HCT116 (cell line): ENCODE data around the gene MAP2K5. TPM values are rescaled to one million over a fixed set of nuclear protein-coding genes. Genes with fewer than 3 reads are reported as not detected.
A peak's percentile ranks its signal among the peaks of the same experiment; 100 is the strongest.
"Not testable (repeated sequence)": the region's sequence is repeated elsewhere in the genome, so short reads cannot be mapped to it uniquely, and the experiment has no call there.

Experiments
- ATAC-seq: fragments of 200-7000 bp; cut with Tn5 transposase; 2 replicates; pipeline ENCODE4 v1.9.1; 2020; ENCODE audit warnings: mild to moderate bottlenecking, moderate library complexity
- BruUV-seq: library from RNA; stranded (reverse); fragments of 400-500 nt; replicated peaks from 2 replicates; lab custom pipeline; 2021; lab: Mats Ljungman, UMichigan
- CTCF ChIA-PET: fragments of 300-600 bp; sonication (Branson Sonifier 250); formaldehyde crosslinking; loops from one replicate; lab custom pipeline; 2021; ENCODE audit warnings: antibody characterized with exemption; lab: Charles Lee
- POLR2A ChIA-PET: fragments of 300-600, 350-600 bp; sonication (Branson Sonifier 250); formaldehyde crosslinking; loops from one replicate; lab custom pipeline; 2021; ENCODE audit warnings: antibody characterized with exemption; lab: Charles Lee
- RAD21 ChIA-PET, 2 experiments: fragments of 300-600 bp; sonication (Branson Sonifier 250); formaldehyde crosslinking; loops; one replicate each; lab custom pipeline; 2023; ENCODE audit warnings: low total read pairs in 2 of 2; ENCODE audit not compliant: uncharacterized antibody in 2 of 2, unreplicated experiment in 2 of 2, low non-redundant PET in 1 of 2; lab: Charles Lee
- DNase-seq: peaks from one replicate; pipeline ENCODE4 v3.0.0-alpha.2; 2010; ENCODE audit warnings: low read depth, low spot score
- H2AFZ ChIP-seq: fragments of 200-600 bp; shearing (Covaris generic), sonication (generic); 2 replicates; pipeline ENCODE4 v1.6.1; 2017; ENCODE audit warnings: low read depth, mixed run types, mixed read lengths, antibody characterized with exemption, low read length; ENCODE audit not compliant: poor library complexity, severe bottlenecking
- H3K27ac ChIP-seq: 2 replicates; pipeline ENCODE4 v1.5.1; 2012; ENCODE audit warnings: low read depth, low read length
- H3K27me3 ChIP-seq: fragments of 200-600 bp; sonication (generic); 2 replicates; pipeline ENCODE4 v1.6.1; 2016; ENCODE audit warnings: mixed run types, low read length, mixed read lengths; ENCODE audit not compliant: insufficient read depth
- H3K36me3 ChIP-seq, 2 experiments: fragments of 200-500 bp in 1 of 2; fragments of 200-600 bp in 1 of 2; sonication (Bioruptor generic) in 1 of 2; sonication (generic) in 1 of 2; 2 replicates each; pipeline versions ENCODE4 v1.5.1 to v1.6.1; 2014 to 2016; ENCODE audit warnings: low read length in 2 of 2, inconsistent platforms in 1 of 2, mixed read lengths in 1 of 2, mixed run types in 1 of 2; ENCODE audit not compliant: insufficient read depth in 2 of 2, control insufficient read depth in 1 of 2
- H3K4me1 ChIP-seq, 2 experiments: fragments of 200-600 bp in 1 of 2; sonication (generic) in 1 of 2; 2 replicates each; pipeline versions ENCODE4 v1.5.1 to v1.6.1; 2012 to 2017; ENCODE audit warnings: low read length in 2 of 2, inconsistent platforms in 1 of 2, mild to moderate bottlenecking in 1 of 2, mixed read lengths in 1 of 2, mixed run types in 1 of 2, moderate library complexity in 1 of 2; ENCODE audit not compliant: insufficient read depth in 2 of 2, control insufficient read depth in 1 of 2
- H3K4me2 ChIP-seq: fragments of 200-600 bp; sonication (generic); 2 replicates; pipeline ENCODE4 v1.6.1; 2017; ENCODE audit warnings: mixed run types, low read length, mixed read lengths
- H3K4me3 ChIP-seq, 2 experiments: fragments of 200-600 bp in 1 of 2; sonication (generic) in 1 of 2; replicated peaks in 1 of 2; 2 replicates each; pipeline ENCODE4 v1.5.1; 2011 to 2016; ENCODE audit warnings: low read length in 2 of 2, control low read depth in 1 of 2, low read depth in 1 of 2, mild to moderate bottlenecking in 1 of 2, mixed read lengths in 1 of 2, mixed run types in 1 of 2
- H3K79me2 ChIP-seq: fragments of 200-600 bp; sonication (generic); 2 replicates; pipeline ENCODE4 v1.6.1; 2017; ENCODE audit warnings: mild to moderate bottlenecking, mixed run types, low read length, moderate library complexity, mixed read lengths; ENCODE audit not compliant: insufficient read depth
- H3K9ac ChIP-seq: fragments of 200-600 bp; sonication (generic); 2 replicates; pipeline ENCODE4 v1.6.1; 2016; ENCODE audit warnings: low read length, mixed read lengths
- H3K9me2 ChIP-seq: fragments of 200-600 bp; sonication (generic), shearing (Covaris generic); 2 replicates; pipeline ENCODE4 v1.6.1; 2017; ENCODE audit warnings: mixed run types, mild to moderate bottlenecking, moderate library complexity; ENCODE audit not compliant: insufficient read depth
- H3K9me3 ChIP-seq, 2 experiments: fragments of 200-500 bp in 1 of 2; fragments of 200-600 bp in 1 of 2; sonication (Bioruptor generic) in 1 of 2; sonication (generic) in 1 of 2; 2 replicates each; pipeline ENCODE4 v1.6.1; 2014 to 2017; ENCODE audit warnings: low read length in 2 of 2, mixed read lengths in 2 of 2, inconsistent platforms in 1 of 2, low read depth in 1 of 2, mild to moderate bottlenecking in 1 of 2, mixed run types in 1 of 2, moderate library complexity in 1 of 2; ENCODE audit not compliant: control insufficient read depth in 1 of 2, insufficient read depth in 1 of 2
- H4K20me1 ChIP-seq: fragments of 200-600 bp; sonication (generic), shearing (Covaris generic); 2 replicates; pipeline ENCODE4 v1.6.1; 2017; ENCODE audit warnings: mixed run types, mild to moderate bottlenecking, moderate library complexity; ENCODE audit not compliant: insufficient read depth
- CTCF ChIP-seq, 3 experiments: fragments of 200-600 bp in 1 of 3; sonication (generic) in 1 of 3; IDR thresholded peaks in 2 of 3; conservative IDR thresholded peaks in 1 of 3; 2 replicates each; pipeline ENCODE4 v1.5.1; 2012 to 2017; ENCODE audit warnings: low read depth in 2 of 3, low read length in 2 of 3, antibody characterized with exemption in 1 of 3, borderline replicate concordance in 1 of 3, control low read depth in 1 of 3, mild to moderate bottlenecking in 1 of 3, mixed read lengths in 1 of 3, mixed run types in 1 of 3, moderate library complexity in 1 of 3; ENCODE audit not compliant: insufficient read depth in 1 of 3
- JUND ChIP-seq: IDR thresholded peaks from 2 replicates; pipeline ENCODE4 v1.6.1; 2012
- intact Hi-C: fragments of 100-400 bp; cut with micrococcal nuclease; formaldehyde crosslinking; loops from 2 replicates; pipeline ENCODE4 v1.10.0; 2022
- total RNA-seq: library from RNA; stranded (reverse); gene quantifications from one replicate; pipeline ENCODE4 v1.2.1, GENCODE V29; 2021; ENCODE audit not compliant: unreplicated experiment

MAP2K5 gene
- total RNA-seq, 1 experiment from 2014 or later = 15.6 TPM

- Histone ChIP-seq H2AFZ (no peak overlapping the region), H3K9ac (no peak overlapping the region), H3K27me3 (no peaks in the 10 kb centered on the region), H3K4me2 (no peak overlapping the region), H3K9me3 (no peaks in the 10 kb centered on the region), H4K20me1 (no peaks in the 10 kb centered on the region), H3K4me1 (no peaks in the 10 kb centered on the region), H3K4me3 (no peak overlapping the region), H3K79me2 (no peaks in the 10 kb centered on the region), H3K27ac (no peak overlapping the region), H3K9me2 (no peaks in the 10 kb centered on the region), H3K36me3 (no peaks in the 10 kb centered on the region; a peak in 1 of 4 replicates)
- ChIA-PET POLR2A (no interaction called here), RAD21 (no interaction called here), CTCF (no interaction called here)
- peak; percentile 1 for DNase-seq
- intact Hi-C loops = no loop called here
- BruUV-seq = no TSS peak
- peak; percentile 44; the same call in 1 of the 2 replicates for ATAC-seq
- no peak for TF ChIP-seq JUND
- peak in 2 of 3 experiments; percentile 5 to 44; a peak in 2 of 6 replicates for TF ChIP-seq CTCF (IDR thresholded peaks at IDR 0.05 in 2 of 3, conservative IDR thresholded peaks at IDR 0.05 in 1 of 3; ENCODE audit: borderline replicate concordance in 1 of 3, insufficient read depth in 1 of 3, low read depth in 2 of 3, low read length in 2 of 3)
- TF ChIP-seq, all 23 proteins: peak for 1
Measured at GRCh38 chr15:67613708-67614107, 71.2 kb downstream of the MAP2K5 start.

GRCh38 chr15:67615131-67615534 lies 72.6 kb downstream of the MAP2K5 start:
- BruUV-seq, H3K4me3 ChIP-seq, POLR2A ChIA-PET, H4K20me1 ChIP-seq, RAD21 ChIA-PET, H3K27ac ChIP-seq, H3K4me1 ChIP-seq, H3K36me3 ChIP-seq, DNase-seq, H3K9me2 ChIP-seq, H3K79me2 ChIP-seq, ATAC-seq, H3K4me2 ChIP-seq, H3K27me3 ChIP-seq, H3K9me3 ChIP-seq, CTCF ChIA-PET, intact Hi-C loops, H3K9ac ChIP-seq, H2AFZ ChIP-seq: not testable (repeated sequence)
